GM18870 (cell line): ENCODE measurements around the gene BRINP1.

Source experiments
- ATAC-seq: cut with Tn5 transposase; IDR thresholded peaks from one replicate; pipeline ENCODE4 v1.9.1; 2021; ENCODE audit warnings: moderate library complexity; ENCODE audit not compliant: unreplicated experiment

Gene BRINP1

DNA sequence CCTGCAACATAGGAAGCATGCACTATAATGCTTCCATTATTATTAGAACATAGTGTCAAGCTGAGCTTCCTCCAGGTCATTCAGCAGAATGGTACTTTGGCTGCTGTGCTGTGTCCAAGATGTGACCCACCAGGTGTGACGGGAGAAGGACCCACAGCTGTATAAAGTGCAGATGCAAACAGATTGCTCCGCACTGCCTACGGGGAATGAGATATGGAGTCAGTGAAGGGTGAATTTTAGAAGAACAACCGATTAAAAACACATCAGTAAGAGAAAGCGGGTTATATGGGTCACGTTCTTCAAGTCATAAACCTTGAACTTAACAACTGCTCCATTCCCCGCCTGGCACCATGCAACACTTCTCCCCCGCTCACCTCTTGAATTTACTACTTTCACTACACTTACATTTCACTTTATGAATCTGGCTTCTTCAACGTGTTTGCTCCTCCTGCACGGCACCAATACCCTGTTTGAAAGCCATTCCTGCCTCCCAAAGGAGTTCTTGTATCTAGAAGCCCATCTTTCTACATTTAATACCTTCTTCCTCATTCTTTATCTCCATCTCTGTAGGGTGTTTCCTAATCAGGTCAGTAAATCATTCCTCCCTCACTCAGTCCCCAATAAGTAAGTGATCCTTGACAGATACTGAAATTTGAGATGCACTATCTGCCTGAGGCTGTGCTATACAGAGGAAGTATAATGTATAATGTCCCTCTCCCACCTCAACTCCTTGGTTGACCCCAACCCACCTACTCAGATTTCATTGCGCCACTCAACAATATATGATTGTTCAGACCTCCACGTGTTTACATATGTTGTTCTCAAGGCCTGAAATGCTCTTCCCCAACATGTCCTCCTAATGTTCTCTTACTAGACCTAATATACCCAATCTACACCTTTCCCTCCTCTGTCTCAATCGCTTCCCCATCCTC, 25.9 kb downstream of the BRINP1 start:
- no peak for ATAC-seq

DNA sequence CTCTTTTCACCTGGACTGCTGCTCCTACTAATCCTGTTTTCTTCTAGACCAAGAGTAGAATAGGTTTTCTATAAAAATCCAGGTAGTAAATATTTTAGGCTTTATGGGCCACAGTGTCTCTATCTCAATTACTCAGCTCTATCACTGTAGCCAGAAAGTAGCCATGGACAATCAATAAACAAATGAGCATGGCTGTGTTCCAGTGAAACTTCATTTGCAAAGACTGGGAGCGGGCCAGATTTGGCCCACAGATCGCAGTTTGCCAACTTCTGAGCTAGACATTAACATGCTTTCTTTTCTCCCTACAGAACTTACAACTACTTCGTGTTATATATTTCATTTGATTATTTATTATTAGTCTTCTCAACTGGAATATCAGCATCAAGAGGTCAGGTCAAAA, 30.2 kb downstream of the BRINP1 start:
- ATAC-seq = no peak

DNA sequence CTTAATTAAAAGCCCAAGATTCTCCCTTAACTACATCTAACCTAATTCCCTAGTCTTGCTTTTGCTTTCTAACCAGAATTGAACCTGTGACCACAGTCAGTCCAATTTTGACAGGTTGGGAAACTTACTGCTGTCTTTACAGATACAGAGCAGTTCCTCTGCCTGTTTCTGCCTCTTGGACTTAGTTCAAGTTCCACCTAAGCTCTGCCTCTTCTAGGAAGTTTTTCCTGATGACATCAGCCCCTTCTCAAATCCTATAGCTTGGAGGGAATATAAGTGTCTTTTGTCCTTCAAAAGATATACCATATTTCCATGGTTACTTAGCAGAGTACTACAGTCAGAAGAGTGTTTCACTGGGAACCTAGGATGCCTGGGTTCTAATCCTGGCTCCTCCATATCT, 31.7 kb downstream of the BRINP1 start:
- no peak for ATAC-seq

DNA sequence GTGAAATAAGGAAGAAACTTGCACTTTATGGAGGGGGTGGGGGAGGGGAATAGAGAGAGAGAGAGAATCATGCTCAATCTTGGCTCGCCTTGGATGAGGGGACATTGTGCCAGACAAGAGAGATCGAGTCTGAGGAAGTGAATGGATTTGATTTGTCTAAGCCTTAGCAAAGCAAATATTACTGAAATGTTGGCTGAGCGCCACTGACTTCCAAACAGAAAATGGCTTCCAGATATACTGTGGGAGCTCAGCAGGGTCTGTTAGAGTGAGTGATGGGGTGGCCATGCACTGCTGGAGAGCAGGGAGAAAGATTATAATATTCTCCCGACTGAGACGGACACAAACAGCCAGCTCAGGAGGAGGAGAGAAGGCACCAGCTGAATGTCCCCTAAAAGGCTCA, 34.5 kb downstream of the BRINP1 start:
- ATAC-seq = no peak

DNA sequence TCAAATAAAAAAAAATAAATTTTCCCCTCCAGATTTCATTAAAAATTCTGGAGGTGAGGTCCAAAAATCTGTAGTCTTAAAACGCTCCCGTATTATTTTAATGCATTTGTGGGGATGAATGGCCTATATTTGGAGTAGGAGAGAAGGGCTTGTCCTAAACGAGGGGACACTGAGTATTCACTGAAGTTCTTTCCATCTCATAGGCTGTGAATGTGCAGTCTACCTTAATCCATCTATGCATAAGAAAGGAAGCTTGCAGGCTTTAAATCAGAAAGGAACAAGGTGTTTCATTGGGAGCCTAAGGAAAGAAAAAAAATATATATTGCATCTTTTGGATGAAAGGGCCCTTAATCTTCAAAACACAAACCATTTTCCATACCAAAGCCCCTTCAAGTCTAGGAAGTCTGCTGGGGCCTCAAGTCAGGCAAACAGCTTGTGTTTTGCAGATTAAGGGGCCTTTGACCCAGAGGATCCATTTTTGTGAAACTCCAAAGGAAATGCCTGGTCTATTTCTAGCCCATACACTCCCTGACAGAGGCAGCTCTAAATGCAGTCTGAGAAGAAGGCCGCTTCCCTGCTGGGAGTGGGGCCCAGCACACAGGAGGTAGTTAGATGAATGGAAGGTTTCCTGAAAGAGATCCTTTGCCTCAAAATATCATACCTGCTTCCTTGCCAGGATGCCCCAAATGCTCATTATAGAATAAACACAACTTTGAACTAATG, 35.6 kb downstream of the BRINP1 start:
- ATAC-seq = no peak

DNA sequence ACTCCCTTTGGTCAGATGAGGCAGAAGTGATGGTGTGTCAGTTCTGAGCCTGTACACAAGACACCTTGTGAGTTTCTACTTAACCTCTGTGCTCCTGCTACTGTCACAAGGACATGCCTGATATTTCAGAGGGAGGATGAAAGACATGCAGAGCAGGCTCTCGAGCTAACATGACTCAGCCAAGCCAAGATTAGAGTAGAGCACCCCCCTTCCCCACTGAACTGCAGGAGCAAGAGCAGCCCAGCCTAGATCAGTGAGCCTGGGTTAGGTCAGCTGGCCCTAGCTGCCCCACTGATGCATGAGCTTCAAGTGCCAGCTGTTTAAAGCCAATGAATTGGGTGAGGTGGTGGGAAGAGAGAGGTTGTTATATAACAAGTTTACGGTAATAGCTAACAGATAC, 36.7 kb downstream of the BRINP1 start:
- ATAC-seq = no peak

DNA sequence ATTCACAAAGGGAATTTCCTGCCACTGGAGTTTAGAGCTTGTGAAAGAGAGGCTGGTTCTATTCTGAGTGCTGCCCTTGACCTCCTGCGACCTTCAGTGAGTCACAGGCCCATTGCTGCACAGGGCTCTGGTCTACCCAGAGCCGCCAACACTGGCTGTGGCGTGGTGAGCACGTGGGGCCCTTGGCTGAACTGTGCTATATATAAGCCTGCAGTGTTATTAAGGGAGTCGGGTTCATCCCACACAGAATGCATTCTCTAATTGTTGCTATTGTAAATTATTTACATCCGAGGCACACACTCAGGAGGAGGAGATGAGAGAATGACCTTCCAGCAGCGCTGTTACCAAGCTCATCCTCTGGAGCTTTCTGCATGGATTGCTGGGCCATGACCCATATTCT, 47.1 kb downstream of the BRINP1 start:
- no peak for ATAC-seq

DNA sequence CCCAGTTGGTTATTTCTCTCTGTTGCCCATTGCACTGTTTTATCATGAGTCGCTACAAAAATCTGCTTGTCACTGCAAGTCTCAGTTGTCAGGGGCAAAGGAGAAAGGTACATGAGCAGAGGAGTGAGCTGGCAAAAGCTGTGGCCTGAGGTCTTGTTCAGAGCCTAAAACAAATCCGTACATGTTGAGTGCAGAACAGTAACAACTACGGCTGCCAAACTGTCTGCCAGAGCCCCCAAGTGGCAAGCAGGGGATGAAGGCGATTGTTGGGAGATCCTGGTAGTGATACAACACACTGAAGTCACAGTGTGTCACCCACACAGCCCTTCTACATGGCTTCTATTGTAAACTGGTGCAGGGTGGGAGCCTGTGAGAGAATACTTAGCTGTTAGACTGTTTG, 50.9 kb downstream of the BRINP1 start:
- ATAC-seq = no peak

DNA sequence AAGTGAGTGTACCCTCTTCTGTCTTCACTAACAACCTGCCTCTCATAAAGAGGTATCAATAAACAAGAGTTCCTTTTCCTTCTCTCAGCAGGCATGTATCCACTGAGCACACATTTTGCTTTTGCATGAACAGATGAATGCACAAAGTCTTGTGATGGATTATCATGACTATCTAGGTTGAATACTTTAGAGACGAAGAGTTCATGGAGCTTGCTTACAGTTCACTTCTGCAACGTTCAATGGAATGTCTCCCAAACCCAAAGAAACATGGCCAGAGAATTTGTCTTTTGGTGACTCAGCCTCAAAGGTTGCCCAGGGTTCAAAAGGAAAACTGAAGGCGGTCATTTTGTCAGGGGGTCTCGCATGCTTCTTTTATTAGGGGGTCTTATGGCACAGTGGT, 55.4 kb downstream of the BRINP1 start:
- ATAC-seq = no peak

DNA sequence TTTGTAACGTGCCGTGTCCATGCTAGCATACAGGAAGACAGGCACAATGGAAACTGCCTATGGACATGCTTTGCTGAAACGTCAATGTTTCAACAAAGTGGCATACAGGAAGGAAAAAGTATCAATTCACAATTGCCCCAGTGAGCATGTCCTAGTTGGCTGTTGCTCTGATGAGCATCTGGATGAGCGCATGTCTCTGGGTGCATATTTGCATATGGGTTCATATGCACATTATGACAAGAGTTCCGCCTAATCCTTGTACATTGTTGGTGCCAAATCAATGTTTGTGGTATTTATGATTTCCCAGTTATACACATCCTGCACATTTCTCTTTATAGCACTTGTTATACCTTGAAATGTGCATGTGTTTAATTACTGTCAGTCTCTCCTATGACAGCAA, 58.5 kb downstream of the BRINP1 start:
- ATAC-seq = no peak

DNA sequence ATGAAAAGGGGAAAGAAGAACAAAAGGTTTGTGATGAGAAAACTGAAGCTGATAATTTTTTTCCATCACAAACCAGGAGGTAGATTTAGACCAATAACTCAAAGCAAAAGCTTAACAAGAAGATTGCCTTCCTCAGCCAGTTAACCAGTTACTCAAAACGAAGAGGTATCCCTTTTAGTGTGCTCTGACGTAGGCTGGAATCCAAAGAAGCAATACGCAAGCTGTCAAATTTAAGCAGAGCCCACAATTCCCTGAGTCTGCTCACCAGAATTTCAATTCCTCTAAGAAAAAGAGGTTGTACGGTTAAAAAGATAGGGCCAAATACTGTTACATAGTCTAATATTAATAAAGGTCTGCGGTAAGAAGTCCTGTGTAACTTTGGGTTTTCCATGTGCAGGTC, 61.8 kb downstream of the BRINP1 start:
- no peak for ATAC-seq

DNA sequence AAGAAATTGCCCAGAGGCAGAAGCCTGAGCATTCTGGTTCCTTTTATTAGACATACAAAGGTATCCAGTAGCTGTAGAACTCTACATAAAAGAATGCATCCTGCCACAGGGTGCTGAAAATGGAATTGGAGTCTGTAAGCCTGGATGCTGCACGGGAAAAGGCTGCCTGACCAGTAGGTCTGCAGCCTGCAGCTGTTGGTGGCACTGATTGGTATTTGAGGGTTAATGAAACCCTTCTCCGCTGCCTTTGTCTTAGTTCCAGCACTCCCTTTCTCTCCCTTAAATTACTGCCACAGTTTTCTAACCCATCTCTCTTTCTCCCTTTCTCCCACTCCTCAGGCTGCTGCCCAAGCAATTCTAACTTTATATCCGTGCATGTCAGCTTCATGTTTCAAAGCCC, 64.7 kb downstream of the BRINP1 start:
- no peak for ATAC-seq

DNA sequence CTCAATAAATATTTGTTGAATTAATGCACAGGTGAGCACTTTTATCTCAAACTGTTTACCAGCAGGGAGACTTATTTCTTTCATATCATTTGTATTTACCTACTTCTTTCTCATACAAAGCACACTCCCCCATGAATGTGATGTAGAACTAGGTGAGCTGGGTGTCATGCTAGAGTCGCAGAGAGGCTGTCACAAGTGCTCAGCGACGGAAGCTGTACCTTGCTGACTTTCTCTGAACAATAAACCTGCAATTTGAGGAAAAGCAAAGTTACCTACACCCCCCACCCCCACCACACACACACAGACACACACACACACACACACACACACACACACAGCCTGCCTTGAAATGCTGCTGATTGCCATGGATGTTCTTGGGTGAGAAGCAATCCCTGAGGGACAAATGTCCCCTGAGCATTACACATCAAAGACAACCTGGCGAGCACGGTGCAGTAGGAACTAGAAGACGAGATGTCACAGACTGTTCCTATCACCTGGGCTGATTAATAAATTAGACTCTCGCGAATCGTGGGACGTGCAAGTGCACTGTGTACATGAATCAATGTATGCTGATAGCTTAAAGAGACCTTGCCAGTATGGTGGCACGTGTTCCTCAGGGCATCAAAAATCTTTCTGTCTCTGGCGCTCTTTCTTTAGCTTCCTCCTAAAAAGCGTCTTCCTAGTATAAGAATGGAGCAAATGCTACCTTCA, 66.1 kb downstream of the BRINP1 start:
- ATAC-seq = no peak

DNA sequence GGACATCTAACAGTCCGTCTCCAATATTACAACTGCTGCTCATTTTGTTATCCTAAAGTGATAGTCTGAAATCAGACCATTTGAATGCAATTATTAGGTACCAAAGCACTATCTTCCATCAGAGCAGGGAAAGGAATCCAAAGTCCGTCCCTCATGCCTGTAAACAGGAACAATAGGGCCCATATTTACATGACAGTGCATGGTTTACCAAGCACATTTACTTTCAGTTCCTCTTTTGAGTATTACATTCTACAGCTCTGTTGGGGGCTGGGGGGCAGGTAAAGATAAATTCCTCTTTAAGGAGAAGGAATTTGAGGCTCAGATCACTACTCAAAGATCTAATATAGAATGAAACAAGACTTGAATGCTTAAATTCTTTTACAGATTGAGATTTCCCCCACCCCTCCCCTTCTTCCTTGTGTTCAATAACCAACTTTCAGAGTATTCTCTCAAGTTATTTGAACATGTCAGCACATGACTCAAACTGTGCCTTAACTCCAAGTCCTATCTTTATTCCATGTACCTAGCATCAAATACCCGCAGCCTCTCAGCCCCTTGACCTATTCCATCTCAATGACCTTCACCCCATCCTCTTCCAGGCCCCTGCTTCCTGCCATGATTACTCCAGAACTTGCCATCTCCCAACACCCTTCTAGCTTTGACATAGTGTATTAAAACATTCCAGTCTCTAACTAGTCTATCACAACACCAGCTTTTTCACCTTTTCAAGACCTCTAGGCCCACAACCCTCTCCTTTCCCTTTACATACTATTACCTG, 71.0 kb downstream of the BRINP1 start:
- peak; percentile 96 for ATAC-seq

DNA sequence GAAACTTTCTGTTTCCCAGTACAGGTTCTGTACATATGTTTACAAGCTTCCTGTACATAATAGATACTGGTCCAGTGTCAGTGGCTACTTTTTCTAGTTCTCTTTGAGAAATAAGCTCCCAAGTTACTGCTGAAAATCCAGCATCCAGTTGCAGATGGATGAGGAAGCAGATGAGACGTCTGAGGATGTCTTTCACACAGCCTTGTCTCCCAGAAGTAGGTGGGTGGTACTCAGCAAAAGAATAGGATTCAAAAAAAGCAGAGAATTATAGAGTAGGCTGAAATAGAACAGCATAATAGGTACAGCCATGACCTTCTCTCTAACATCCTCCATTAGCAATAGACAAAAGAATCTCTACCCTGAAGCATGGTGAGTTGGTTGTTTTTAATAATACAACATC, 77.7 kb downstream of the BRINP1 start:
- no peak for ATAC-seq

DNA sequence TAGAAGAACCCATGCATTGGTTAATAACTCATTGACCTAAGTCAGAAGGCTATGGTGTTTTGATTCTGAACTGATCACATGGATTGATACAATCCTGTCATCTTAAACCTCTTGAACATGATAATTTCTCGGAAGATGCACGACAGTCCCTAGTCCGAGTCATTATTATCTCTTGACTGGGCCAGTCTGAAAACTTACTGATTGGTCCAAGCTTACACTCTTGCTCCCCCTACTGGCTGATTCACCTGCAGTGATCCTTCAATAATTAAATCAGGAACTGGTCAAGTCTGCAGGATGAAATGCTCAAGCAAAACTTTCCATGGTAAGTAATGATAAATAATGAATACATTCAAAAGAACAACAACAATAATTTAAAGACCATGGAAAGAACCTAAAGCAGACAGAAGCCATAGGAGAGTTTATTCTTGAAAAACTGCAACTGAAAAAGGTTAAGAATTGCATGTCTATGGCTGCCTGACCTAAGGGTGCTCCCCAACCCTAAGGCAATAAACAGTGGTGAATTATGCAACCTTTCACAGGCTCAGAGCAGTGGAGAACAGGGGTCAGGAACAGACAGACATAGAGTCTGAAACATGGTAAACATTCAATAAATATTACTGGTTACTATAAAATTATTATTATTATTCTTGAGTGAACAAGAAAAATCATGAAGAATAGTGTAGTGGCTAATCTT, 79.3 kb downstream of the BRINP1 start:
- ATAC-seq = peak; percentile 81

DNA sequence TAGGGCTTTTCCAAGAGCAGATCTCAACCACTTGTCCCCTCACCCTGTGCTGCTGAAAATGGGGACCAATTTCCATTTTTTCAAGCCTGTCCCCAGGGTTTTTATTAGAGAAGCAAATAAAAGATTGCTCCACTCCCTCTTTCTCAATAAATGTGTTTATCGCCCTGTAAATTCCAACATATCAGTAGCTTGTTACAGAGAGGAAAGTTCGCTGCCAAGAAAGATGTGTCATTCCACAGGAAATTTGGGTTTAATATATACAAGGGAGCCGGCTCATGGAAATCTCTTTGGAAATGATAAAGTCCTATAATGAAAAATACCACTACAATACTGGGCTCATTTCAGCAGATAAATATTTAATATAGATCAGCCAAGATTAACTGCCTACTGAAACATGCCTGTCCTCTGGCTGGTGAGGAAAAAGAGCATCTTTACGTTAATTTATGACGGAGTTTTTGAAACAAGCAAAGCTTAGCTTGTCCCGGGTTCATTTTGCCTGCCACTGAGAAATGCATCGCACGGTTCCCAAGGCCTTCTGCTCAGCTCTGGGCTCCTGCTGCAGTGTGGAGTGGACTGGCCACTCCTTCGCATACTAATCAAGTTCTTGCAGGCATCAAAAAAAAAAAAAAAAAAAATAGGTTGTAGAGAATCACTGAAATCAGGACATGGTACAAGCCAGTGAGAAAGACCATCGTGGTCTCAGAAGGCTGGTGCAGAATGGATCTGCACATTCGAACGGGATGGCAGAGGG, 84.5 kb downstream of the BRINP1 start:
- ATAC-seq = no peak

DNA sequence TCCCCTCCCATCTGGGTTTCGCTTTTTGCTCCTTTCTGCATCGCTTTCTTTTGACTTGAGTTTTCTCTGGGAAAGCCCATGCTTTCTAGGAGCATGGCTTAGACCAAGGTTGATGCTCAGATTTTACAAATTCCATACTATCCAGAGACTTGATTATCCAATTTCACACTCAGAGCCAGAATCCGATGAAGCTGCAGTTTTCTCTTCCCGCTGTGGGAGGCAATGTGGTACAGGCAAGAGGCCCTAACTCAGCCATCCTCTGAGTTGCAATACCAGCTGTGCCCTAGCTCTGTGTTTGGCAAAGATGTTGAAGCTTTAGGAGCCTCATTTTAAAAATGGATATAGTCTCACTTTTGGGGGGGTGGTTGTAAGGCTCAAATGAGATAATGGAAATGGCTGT, 85.1 kb downstream of the BRINP1 start:
- no peak for ATAC-seq

DNA sequence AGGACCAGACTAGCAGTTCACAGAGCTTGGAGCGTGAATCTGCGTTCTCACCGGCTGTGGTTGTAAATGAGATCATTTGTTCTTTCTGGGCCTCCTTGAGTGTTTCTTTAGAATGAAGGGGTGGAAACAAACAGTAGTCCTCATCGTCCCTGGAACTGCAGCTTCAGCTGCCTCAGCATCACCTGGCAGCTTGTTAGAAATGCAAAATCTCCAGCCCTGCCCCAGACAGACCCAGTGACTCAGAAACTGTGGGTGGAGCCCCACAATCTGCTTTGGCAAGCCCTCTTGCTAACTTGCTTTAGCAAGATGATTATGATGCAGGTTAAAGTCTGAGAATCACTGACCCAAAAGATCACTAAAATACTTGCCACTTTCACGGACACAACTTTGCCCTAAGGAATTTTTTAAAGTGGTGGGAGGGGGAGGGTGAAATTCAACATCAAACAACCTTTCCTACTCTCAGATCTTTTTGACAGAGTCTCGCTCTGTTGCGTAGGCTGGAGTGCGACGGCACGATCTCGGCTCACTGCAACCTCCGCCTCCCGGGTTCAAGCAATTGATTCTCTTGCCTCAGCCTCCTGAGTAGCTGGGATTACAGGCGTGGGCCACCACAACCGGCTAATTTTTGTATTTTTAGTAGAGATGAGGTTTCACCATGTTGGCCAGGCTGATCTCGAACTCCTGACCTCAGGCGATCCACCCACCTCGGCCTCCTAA, 86.0 kb downstream of the BRINP1 start:
- no peak for ATAC-seq
